Naive B cell (primary cell): Measurements from ENCODE around the gene ARSK. TPM values are rescaled to one million over a fixed set of nuclear protein-coding genes. Genes with fewer than 3 reads are reported as not detected.

Source experiments
- ATAC-seq, 2 donors: fragments of 150-1000 bp; cut with Tn5 transposase; 2 replicates each; pipeline ENCODE4 v1.10.0; 2021; ENCODE audit warnings: low read depth in 2 of 2, mild to moderate bottlenecking in 2 of 2, moderate library complexity in 2 of 2
- DNase-seq: peaks from one replicate; pipeline ENCODE4 v3.0.0; 2022
- H3K27ac Mint-ChIP-seq, 6 donors: one replicate each; pipeline ENCODE4 v1.8.0; 2020 to 2022; ENCODE audit warnings: mild to moderate bottlenecking in 6 of 6, mixed read lengths in 6 of 6, moderate library complexity in 5 of 6, inconsistent platforms in 2 of 6
- H3K27me3 Mint-ChIP-seq, 3 donors: one replicate each; pipeline ENCODE4 v1.8.0; 2021 to 2022; ENCODE audit warnings: mixed read lengths in 3 of 3, mild to moderate bottlenecking in 1 of 3
- H3K36me3 Mint-ChIP-seq, 2 donors: one replicate each; pipeline ENCODE4 v1.8.0; 2020 to 2022; ENCODE audit warnings: mixed read lengths in 2 of 2, inconsistent platforms in 1 of 2, mild to moderate bottlenecking in 1 of 2
- H3K4me1 Mint-ChIP-seq, 3 donors: one replicate each; pipeline ENCODE4 v1.8.0; 2020 to 2022; ENCODE audit warnings: mixed read lengths in 3 of 3, inconsistent platforms in 1 of 3, mild to moderate bottlenecking in 1 of 3, moderate library complexity in 1 of 3
- H3K4me3 Mint-ChIP-seq, 8 donors: one replicate each; pipeline ENCODE4 v1.8.0; 2020 to 2022; ENCODE audit warnings: mild to moderate bottlenecking in 8 of 8, mixed read lengths in 8 of 8, moderate library complexity in 8 of 8, inconsistent platforms in 2 of 8
- H3K9me3 Mint-ChIP-seq, 7 donors: one replicate each; pipeline ENCODE4 v1.8.0; 2020 to 2022; ENCODE audit warnings: mixed read lengths in 7 of 7, mild to moderate bottlenecking in 5 of 7, inconsistent platforms in 2 of 7, moderate library complexity in 1 of 7
- polyA plus RNA-seq, 6 donors: library from polyadenylated mRNA; unstranded; fragments of 300-500 nt; fragmentation: Illumina TruSeq; gene quantifications; one replicate each; pipeline ENCODE4 v1.2.3, GENCODE V29; 2021; ENCODE audit warnings: low read depth in 6 of 6

ARSK gene
- polyA plus RNA-seq, 6 donors from 2014 or later = 4.8 to 8.8 (median 6.1) TPM

DNA sequence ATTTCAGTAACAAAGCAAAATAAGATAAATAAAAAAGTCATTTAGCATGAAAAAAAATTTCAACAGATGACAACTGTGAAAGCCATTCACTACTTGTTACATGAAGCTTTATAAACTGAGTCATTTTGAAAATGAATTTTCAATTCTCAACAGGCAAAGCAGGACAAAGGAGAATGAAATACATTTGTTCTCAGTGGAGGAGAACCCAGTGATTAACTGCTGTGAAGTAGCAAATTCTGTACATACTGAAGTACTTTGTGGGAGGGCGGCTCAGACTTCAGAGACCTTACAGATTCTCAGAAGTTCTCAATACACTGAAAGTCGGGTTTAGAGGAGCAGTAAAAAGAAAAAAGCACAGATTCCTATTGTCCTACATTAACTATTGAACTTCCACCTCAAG, 21.8 kb upstream of the ARSK start:
- no peak overlapping the region for H3K4me3 Mint-ChIP-seq
- peak overlapping the region in 1 of 6 donors; percentile 35 for H3K27ac Mint-ChIP-seq
- peaks cover 0 to 10% (median 7%) of the 10 kb centered on the region in 3 donors for H3K4me1 Mint-ChIP-seq
- ATAC-seq (no peak), DNase-seq (no peak)
- H3K9me3 Mint-ChIP-seq = no peaks in the 10 kb centered on the region
- H3K36me3 Mint-ChIP-seq = peaks cover 37 to 43% of the 10 kb centered on the region in 2 donors
- H3K27me3 Mint-ChIP-seq = no peaks in the 10 kb centered on the region

DNA sequence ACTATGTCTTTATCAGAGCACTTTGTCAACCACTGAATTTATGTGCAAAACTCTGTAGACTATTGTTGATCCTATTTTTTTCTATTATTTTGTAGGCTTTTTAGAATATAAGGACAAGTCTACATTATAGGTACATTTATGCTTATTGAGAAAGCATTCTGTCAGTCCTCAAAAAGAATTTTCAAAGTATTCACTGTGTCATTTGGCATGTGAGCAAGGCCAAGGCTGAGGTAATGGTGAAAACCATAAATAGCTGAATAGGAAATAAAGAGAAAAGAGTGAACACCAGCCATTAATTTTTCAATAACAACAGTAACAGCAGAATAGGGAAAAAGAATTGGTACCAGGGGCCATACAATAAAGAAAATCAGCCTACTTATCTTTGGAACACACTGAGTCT, 21.1 kb upstream of the ARSK start:
- Mint-ChIP-seq H3K36me3 (peaks cover 37 to 42% of the 10 kb centered on the region in 2 donors), H3K27me3 (no peaks in the 10 kb centered on the region), H3K27ac (no peak overlapping the region), H3K9me3 (no peaks in the 10 kb centered on the region), H3K4me1 (peaks cover 0 to 10% (median 7%) of the 10 kb centered on the region in 3 donors), H3K4me3 (no peak overlapping the region)
- DNase-seq (no peak), ATAC-seq (no peak)

DNA sequence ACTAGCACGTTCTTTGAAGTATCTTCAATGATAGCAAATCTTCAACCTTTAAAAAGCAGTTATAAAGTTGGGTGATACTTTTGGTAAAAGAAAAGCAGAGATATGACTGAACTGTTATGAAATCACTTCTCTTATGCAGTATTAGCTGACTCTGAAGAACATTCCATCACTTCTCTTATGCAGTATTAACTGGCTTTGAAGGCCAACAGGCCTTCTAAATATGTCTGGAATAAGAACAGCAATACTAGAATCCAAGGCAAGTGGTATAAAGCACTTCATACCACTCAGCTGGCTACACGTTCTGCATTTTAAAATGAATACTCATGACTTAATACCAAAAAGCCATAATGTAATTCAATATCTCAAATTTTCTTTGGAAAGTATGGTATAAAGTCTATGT, 17.4 kb upstream of the ARSK start:
- no peaks in the 10 kb centered on the region for H3K27me3 Mint-ChIP-seq
- H3K27ac Mint-ChIP-seq = no peak overlapping the region
- no peaks in the 10 kb centered on the region for H3K9me3 Mint-ChIP-seq
- H3K4me1 Mint-ChIP-seq = peaks cover 0 to 10% (median 7%) of the 10 kb centered on the region in 3 donors
- ATAC-seq (no peak), DNase-seq (no peak)
- H3K36me3 Mint-ChIP-seq = peaks cover 39 to 45% of the 10 kb centered on the region in 2 donors
- H3K4me3 Mint-ChIP-seq = no peak overlapping the region

DNA sequence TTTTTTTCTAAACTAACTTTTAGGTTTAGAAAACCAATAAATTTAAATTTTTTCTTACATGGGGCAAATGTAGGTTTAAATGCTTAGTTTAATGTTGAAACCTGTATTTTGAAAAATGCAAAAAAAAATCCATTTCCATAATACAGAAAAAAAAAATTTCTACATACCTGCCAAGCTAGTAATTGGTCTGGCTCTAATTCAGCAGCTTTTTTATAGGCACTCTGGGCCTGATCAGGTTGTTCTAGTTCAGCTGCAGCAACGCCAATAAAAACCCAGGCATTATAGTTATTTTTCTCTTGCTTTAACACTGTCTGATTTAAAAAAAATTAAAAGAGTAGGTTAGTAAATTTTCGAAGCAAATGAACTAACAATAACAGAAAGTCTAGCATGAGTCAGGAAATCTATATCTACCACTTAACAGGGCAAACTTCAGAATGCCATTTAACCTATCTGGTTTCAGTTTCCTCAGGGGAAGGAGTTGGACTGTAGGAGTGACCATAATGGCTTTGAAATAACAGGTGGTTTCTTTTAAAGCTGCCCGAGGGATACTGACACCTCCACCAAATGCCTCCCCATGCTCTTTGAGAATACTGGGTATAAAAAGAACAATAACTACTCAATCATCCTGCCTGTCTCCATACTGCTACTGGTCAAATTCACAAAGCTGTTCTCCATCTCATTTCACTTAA, 11.7 kb upstream of the ARSK start:
- H3K9me3 Mint-ChIP-seq = no peaks in the 10 kb centered on the region
- H3K4me3 Mint-ChIP-seq = no peak overlapping the region
- peaks cover 12 to 16% of the 10 kb centered on the region in 2 donors for H3K36me3 Mint-ChIP-seq
- H3K27me3 Mint-ChIP-seq = no peaks in the 10 kb centered on the region
- ATAC-seq = no peak
- H3K27ac Mint-ChIP-seq = no peak overlapping the region
- H3K4me1 Mint-ChIP-seq = no peaks in the 10 kb centered on the region
- DNase-seq = no peak

- ATAC-seq = no peak
- Mint-ChIP-seq H3K9me3 (no peaks in the 10 kb centered on the region), H3K36me3 (peaks cover 8 to 18% of the 10 kb centered on the region in 2 donors), H3K27me3 (no peaks in the 10 kb centered on the region), H3K4me1 (peaks cover 18 to 31% (median 19%) of the 10 kb centered on the region in 3 donors), H3K4me3 (peak overlapping the region in 1 of 8 donors; percentile 25), H3K27ac (no peak overlapping the region)
- DNase-seq = no peak
Observed at GRCh38 chr5:95549030-95549429, 5.9 kb upstream of the ARSK start.

GRCh38 chr5:95554331-95554646, 612 bp upstream of the ARSK start:
- peaks cover under 1 to 17% of the 10 kb centered on the region in 2 donors for H3K36me3 Mint-ChIP-seq
- peak; percentile 48 to 55 for ATAC-seq
- no peaks in the 10 kb centered on the region for H3K27me3 Mint-ChIP-seq
- no peaks in the 10 kb centered on the region for H3K9me3 Mint-ChIP-seq
- no peak for DNase-seq
- peaks cover 33 to 51% (median 38%) of the 10 kb centered on the region in 3 donors for H3K4me1 Mint-ChIP-seq
- H3K27ac Mint-ChIP-seq = peak overlapping the region; percentile 95 to 99 (median 98)
- H3K4me3 Mint-ChIP-seq = peak overlapping the region; percentile 92 to 99 (median 99)

DNA sequence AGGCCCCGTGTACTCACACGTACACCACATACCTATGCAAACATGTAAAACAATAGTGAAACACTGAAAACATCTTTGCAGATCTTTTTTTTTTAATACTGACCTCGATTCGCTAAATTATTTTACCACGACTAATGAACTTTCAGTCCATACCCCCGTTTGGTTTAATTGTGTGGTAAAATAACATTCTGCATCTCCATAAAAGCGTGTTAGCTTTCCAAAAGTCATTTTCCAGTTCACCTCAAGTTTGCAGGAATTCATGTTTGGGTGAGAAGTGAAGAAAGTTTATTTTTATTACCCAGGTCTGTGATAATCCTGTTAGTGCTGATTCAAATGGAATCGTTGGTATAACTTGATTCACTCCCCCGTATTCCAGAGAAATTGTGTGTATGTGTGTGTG, 652 bp downstream of the ARSK start:
- peak overlapping the region in 5 of 6 donors; percentile 95 to 99 (median 98) for H3K27ac Mint-ChIP-seq
- no peaks in the 10 kb centered on the region for H3K9me3 Mint-ChIP-seq
- peak overlapping the region; percentile 92 to 99 (median 99) for H3K4me3 Mint-ChIP-seq
- peaks cover 33 to 48% (median 38%) of the 10 kb centered on the region in 3 donors for H3K4me1 Mint-ChIP-seq
- H3K36me3 Mint-ChIP-seq = peaks cover 0 to 12% of the 10 kb centered on the region in 2 donors
- no peak for ATAC-seq
- DNase-seq = no peak
- H3K27me3 Mint-ChIP-seq = no peaks in the 10 kb centered on the region

GRCh38 chr5:95557841-95558240, 2.9 kb downstream of the ARSK start:
- ATAC-seq (no peak), DNase-seq (no peak)
- Mint-ChIP-seq H3K4me3 (peak overlapping the region in 1 of 8 donors; percentile 11), H3K36me3 (peaks cover 0 to 6% of the 10 kb centered on the region in 2 donors), H3K27me3 (no peaks in the 10 kb centered on the region), H3K9me3 (no peaks in the 10 kb centered on the region), H3K27ac (no peak overlapping the region), H3K4me1 (peaks cover 21 to 30% (median 22%) of the 10 kb centered on the region in 3 donors)

DNA sequence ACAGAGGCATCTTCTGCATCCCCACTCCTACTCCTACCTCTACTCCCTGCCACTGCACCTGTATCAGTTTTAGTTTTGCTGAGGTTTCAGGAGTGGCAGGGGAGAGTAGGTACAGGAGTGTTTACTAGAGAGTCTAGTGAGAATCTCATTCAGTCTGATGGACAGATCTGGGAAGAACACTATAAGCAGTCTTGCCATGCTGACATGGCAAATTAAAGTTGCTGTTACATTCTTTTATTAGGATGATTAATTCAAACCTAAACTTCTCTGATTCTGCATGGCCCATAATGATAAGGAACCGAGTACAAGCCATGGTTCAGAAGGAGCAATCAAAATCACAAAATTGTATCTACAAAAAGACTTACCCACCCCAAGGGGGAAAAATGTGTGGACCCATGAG, 7.4 kb downstream of the ARSK start:
- Mint-ChIP-seq H3K27me3 (no peaks in the 10 kb centered on the region), H3K36me3 (peaks cover 0 to 13% of the 10 kb centered on the region in 2 donors), H3K4me3 (no peak overlapping the region), H3K9me3 (no peaks in the 10 kb centered on the region), H3K4me1 (peaks cover 0 to 13% (median 4%) of the 10 kb centered on the region in 3 donors), H3K27ac (peak overlapping the region in 1 of 6 donors; percentile 42)
- ATAC-seq (no peak), DNase-seq (no peak)

DNA sequence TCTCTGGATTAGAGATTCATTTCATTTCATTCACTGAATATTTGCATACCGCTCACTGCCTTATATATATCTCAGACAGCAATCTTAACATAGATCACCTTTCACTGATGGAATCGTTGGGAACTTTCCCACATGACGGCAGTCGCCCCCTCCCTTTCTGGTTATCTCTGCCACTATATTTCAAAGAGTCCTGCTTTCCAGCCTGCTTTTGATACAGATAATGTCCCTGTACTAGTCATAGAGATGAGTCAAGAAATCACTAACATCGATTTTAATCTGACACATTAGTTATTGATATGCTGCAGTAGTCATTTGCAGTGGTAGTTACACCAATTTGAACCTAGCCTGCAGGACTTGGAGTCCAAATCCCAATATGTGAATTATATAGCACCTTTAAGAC, 8.5 kb downstream of the ARSK start:
- peaks cover 0 to 7% (median 4%) of the 10 kb centered on the region in 3 donors for H3K4me1 Mint-ChIP-seq
- no peaks in the 10 kb centered on the region for H3K27me3 Mint-ChIP-seq
- peaks cover 0 to 20% of the 10 kb centered on the region in 2 donors for H3K36me3 Mint-ChIP-seq
- no peak overlapping the region for H3K27ac Mint-ChIP-seq
- H3K4me3 Mint-ChIP-seq = no peak overlapping the region
- H3K9me3 Mint-ChIP-seq = no peaks in the 10 kb centered on the region
- ATAC-seq (no peak), DNase-seq (no peak)

- no peak for ATAC-seq
- H3K9me3 Mint-ChIP-seq = no peaks in the 10 kb centered on the region
- H3K36me3 Mint-ChIP-seq = peaks cover 0 to 28% of the 10 kb centered on the region in 2 donors
- H3K4me3 Mint-ChIP-seq = no peak overlapping the region
- DNase-seq = no peak
- H3K4me1 Mint-ChIP-seq = peaks cover 0 to 6% (median 4%) of the 10 kb centered on the region in 3 donors
- peak overlapping the region in 1 of 6 donors; percentile 78 for H3K27ac Mint-ChIP-seq
- no peaks in the 10 kb centered on the region for H3K27me3 Mint-ChIP-seq
Observed at GRCh38 chr5:95564450-95564849, 9.5 kb downstream of the ARSK start.

DNA sequence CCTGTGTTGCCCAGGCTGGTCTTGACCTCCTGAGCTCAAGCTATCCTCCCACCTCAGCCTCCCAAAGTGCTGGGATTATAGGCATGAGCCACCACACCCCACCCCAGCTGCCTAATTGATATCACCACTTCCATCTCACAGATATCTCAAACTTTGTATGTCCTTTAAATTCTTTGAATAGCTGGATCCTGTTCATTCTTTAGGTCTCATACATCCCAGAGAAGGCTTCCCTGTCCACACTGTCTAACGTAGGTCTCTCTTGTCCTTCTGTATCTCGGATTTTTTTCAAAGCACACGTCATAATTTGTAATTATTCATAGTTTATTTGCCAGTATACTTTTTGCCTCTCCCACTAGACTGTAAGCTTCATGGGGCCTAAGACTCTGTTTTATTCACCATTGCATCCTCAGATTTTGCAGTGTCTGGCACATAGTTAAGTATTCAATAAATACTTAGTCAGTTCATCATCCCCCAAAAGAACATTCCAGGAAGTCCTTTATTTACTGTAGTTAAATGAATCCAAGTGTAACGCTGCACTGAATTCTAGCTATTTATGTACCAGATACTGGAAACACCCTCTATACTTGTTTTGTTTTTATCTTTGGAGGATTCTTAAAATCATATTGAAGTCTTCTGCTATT, 10.5 kb downstream of the ARSK start:
- H3K27ac Mint-ChIP-seq = peak overlapping the region in 1 of 6 donors; percentile 28
- peaks cover 0 to 6% (median 4%) of the 10 kb centered on the region in 3 donors for H3K4me1 Mint-ChIP-seq
- H3K36me3 Mint-ChIP-seq = peaks cover 0 to 28% of the 10 kb centered on the region in 2 donors
- ATAC-seq (no peak), DNase-seq (no peak)
- H3K27me3 Mint-ChIP-seq = no peaks in the 10 kb centered on the region
- H3K4me3 Mint-ChIP-seq = no peak overlapping the region
- H3K9me3 Mint-ChIP-seq = no peaks in the 10 kb centered on the region

GRCh38 chr5:95572016-95572415, 17.1 kb downstream of the ARSK start:
- no peaks in the 10 kb centered on the region for H3K4me1 Mint-ChIP-seq
- ATAC-seq (no peak), DNase-seq (no peak)
- no peak overlapping the region for H3K27ac Mint-ChIP-seq
- H3K27me3 Mint-ChIP-seq = no peaks in the 10 kb centered on the region
- peaks cover 19 to 40% of the 10 kb centered on the region in 2 donors for H3K36me3 Mint-ChIP-seq
- peaks cover 0 to 3% (median 0%) of the 10 kb centered on the region in 7 donors for H3K9me3 Mint-ChIP-seq
- no peak overlapping the region for H3K4me3 Mint-ChIP-seq

GRCh38 chr5:95581576-95581975, 26.7 kb downstream of the ARSK start:
- Mint-ChIP-seq H3K9me3 (no peaks in the 10 kb centered on the region), H3K36me3 (peaks cover 8 to 11% of the 10 kb centered on the region in 2 donors), H3K4me3 (no peak overlapping the region), H3K27me3 (no peaks in the 10 kb centered on the region), H3K4me1 (no peaks in the 10 kb centered on the region), H3K27ac (no peak overlapping the region)
- ATAC-seq (no peak), DNase-seq (no peak)
